NCI-H2107 treated with DMSO at 0.1 percent for 48 hours (cell line): ENCODE results near the gene G6PC1.
"Not testable (repeated sequence)": the region's sequence is repeated elsewhere in the genome, so short reads cannot be mapped to it uniquely, and the experiment has no call there.

ENCODE experiments used
- DNase-seq: peaks from one replicate; lab custom pipeline; 2025; ENCODE audit not compliant: unreplicated experiment; lab: John Stamatoyannopoulos, UW

The G6PC1 gene

DNA sequence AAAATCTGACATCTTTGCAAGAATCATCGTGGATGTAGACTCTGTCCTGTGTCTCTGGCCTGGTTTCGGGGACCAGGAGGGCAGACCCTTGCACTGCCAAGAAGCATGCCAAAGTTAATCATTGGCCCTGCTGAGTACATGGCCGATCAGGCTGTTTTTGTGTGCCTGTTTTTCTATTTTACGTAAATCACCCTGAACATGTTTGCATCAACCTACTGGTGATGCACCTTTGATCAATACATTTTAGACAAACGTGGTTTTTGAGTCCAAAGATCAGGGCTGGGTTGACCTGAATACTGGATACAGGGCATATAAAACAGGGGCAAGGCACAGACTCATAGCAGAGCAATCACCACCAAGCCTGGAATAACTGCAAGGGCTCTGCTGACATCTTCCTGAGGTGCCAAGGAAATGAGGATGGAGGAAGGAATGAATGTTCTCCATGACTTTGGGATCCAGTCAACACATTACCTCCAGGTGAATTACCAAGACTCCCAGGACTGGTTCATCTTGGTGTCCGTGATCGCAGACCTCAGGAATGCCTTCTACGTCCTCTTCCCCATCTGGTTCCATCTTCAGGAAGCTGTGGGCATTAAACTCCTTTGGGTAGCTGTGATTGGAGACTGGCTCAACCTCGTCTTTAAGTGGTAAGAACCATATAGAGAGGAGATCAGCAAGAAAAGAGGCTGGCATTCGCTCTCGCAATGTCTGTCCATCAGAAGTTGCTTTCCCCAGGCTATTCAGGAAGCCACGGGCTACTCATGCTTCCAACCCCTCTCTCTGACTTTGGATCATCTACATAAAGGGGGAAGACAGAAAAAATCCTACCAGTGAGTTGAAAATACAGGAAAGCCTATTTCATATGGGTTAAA lies at the start of gene G6PC1:
TSS of gene G6PC1 (plus strand) at position 340 of the 872 bp plus-strand sequence. CDS start at position 418, 78 bp downstream.
- DNase-seq, result no peak

DNA sequence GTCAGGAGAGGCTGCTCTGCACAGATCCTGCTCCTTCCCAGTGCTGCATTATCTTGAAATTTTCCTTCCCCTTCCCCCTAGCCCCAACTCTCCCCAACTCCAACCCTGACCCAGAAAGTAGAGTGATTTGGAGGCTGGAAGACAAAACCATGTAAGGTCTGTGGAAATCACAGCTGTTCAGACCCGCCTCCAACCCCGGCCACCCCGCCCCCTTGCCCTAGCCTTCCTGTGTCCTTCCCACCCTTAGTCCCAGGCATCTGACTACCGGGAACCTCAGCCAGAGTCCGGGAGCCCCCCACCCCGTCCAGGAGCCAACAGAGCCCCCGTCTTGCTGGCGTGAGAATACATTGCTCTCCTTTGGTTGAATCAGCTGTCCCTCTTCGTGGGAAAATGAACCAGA lies 49.6 kb upstream of the G6PC1 start, which contains the start of gene AOC3:
TSS of gene AOC3 (plus strand) at position 246 of the 400 bp plus-strand sequence. CDS start at position 391, 145 bp downstream.
- DNase-seq, result no peak

DNA sequence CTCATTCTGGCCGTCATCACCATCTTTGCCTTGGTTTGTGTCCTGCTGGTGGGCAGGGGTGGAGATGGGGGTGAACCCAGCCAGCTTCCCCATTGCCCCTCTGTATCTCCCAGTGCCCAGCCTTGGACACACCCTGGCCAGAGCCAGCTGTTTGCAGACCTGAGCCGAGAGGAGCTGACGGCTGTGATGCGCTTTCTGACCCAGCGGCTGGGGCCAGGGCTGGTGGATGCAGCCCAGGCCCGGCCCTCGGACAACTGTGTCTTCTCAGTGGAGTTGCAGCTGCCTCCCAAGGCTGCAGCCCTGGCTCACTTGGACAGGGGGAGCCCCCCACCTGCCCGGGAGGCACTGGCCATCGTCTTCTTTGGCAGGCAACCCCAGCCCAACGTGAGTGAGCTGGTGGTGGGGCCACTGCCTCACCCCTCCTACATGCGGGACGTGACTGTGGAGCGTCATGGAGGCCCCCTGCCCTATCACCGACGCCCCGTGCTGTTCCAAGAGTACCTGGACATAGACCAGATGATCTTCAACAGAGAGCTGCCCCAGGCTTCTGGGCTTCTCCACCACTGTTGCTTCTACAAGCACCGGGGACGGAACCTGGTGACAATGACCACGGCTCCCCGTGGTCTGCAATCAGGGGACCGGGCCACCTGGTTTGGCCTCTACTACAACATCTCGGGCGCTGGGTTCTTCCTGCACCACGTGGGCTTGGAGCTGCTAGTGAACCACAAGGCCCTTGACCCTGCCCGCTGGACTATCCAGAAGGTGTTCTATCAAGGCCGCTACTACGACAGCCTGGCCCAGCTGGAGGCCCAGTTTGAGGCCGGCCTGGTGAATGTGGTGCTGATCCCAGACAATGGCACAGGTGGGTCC lies 49.0 kb upstream of the G6PC1 start:
- DNase-seq, result not testable (repeated sequence)

DNA sequence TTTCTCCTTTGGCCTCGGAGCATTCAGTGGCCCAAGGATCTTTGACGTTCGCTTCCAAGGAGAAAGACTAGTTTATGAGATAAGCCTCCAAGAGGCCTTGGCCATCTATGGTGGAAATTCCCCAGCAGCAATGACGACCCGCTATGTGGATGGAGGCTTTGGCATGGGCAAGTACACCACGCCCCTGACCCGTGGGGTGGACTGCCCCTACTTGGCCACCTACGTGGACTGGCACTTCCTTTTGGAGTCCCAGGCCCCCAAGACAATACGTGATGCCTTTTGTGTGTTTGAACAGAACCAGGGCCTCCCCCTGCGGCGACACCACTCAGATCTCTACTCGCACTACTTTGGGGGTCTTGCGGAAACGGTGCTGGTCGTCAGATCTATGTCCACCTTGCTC lies 48.2 kb upstream of the G6PC1 start:
- DNase-seq, result no peak

DNA sequence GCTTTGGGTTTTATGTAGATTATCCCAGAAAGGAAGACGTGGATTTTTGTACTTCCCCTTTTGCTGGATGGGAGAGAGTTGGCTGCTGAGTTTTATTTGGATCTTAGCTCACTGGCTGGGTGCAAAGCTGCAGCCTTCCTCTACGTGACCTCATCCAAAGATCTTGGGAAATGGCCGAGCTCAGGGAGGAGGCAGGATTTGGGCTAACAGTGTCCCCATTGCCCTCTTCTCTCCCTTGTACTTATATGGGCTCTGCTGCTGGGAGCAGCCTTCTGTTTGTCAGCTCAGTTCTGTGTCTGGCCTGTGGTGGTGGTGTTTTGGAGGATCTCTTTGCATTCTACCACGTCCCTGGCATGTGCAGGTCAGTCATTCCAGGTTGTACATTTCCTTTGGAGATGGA lies 47.6 kb upstream of the G6PC1 start:
- no peak for DNase-seq

DNA sequence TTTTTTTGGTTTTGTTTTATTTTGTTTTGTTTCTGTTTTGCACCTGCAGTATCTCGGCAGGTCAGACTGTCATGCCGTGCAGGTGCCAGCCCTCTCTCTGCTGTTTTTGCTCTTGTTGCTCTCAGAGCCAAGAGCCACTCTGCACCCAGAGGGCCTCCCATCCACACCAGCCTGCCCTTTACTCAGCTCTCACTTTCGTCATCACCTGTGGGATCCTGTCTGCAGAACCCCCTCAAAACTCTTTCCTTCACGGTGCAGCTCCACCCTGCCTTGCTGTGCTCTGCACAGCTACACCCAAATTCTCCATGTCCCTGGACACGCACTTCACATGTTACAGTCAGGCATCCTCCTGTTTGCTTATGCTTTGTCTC lies 47.0 kb upstream of the G6PC1 start:
- no peak for DNase-seq

DNA sequence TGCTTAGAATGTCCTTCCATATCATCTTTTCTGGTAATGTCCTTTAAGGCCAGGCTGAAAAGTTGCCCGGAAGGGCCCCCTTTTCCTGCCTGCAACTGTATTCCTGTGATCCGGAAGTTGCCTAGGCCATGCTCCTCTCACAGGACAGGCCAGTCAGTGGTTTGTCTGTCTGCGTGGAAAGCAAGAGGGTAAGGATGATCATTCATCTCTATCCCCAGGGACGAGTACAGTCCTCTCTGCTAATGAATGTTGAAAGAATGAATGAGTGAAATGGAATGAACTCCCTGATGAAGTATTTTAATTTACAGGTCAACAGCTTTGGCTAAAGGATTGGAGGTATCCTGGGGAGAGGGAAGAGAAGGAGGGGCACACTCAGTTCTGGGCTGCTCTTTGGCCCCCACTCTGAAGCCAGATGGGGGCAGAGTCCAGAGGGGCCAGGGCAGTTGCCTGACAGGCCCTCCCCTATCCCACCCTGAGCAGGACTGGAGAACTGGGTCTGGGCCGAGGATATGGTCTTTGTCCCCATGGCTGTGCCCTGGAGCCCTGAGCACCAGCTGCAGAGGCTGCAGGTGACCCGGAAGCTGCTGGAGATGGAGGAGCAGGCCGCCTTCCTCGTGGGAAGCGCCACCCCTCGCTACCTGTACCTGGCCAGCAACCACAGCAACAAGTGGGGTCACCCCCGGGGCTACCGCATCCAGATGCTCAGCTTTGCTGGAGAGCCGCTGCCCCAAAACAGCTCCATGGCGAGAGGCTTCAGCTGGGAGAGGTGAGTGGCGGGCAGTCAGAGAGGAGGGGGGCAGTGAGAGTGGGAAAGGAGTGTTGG lies 46.4 kb upstream of the G6PC1 start:
- no peak for DNase-seq

DNA sequence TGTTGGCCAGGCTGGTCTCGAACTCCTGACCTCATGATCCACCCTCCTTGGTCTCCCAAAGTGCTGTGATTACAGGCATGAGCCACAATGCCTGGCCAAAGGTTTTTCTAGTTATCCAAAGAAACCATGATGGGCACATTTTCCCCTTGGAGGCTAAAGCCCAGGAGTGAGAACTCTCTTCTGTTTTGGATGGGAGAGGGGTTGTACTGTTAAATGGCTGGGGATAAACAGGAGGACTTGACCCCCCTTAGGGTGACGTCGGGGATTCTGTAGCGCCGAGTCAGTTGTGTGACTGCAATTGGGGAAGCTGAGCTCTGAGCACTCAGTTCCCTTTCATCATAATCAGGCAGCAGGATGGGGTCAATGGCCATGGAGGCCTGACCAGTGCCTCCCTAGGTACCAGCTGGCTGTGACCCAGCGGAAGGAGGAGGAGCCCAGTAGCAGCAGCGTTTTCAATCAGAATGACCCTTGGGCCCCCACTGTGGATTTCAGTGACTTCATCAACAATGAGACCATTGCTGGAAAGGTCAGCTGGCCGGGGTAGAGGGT lies 45.5 kb upstream of the G6PC1 start:
- no peak for DNase-seq

DNA sequence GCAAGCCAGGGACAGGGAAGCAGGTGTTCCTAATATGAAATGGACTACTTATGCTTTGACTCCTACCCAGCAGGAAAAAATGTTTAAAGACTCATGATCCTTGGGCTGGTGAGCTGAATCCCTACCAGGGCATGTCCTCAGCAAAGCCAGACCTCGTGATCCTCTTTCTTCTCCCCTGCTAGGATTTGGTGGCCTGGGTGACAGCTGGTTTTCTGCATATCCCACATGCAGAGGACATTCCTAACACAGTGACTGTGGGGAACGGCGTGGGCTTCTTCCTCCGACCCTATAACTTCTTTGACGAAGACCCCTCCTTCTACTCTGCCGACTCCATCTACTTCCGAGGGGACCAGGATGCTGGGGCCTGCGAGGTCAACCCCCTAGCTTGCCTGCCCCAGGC lies 44.5 kb upstream of the G6PC1 start:
- DNase-seq, result not testable (repeated sequence)

DNA sequence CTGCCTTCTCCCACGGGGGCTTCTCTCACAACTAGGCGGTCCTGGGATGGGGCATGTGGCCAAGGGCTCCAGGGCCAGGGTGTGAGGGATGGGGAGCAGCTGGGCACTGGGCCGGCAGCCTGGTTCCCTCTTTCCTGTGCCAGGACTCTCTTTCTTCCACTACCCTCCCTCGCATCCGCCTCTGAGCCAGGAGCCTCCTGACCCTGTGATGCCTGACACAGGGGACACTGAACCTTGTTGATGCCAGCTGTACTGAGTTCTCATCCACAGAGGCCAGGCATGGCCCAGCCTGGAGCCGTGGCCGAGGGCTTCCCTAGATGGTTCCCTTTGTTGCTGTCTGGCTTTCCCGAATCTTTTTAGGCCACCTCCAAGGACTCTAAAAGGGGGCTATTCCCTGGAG lies 44.1 kb upstream of the G6PC1 start:
- DNase-seq, result not testable (repeated sequence)

DNA sequence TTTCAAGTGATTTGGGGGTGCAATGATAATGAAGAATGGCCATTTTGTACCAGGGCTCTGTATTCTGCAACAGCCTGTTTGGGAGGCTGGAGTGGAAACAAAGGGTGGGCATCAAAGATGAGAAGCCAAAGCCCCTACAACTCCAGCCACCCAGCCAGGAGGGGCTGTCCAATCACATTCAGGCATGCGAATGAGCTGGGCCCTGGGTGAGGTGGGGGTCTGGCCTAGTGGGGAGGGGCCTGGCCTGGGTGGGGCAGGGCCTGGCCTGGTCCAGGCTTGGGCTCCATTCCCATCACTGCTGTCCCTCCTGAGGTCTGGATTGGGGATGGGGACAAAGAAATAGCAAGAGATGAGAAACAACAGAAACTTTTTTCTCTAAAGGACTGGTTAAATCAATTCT lies 43.2 kb upstream of the G6PC1 start:
- DNase-seq, result no peak

DNA sequence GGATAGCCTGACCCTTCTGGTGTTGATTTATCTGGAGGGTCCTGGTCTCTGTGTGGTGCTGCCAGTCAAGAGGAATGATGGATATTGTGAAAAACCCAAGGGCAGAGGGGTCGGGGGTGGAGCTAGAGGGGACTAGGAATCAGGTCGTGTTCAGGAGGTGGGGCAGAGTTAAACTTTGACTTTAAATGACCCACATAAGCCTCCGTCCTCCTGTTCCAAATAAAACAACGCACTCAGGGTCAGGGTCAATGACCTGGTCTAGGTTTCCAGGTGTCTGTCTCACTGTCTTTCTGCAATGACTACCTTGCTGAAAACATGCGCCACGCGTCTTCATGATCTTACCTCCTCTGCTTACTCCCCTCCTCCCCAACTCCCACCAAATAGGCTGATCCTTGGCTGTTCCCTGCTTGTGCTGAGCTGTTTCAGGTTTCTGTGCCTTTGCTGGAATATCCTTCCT lies 34.9 kb upstream of the G6PC1 start:
- no peak for DNase-seq

DNA sequence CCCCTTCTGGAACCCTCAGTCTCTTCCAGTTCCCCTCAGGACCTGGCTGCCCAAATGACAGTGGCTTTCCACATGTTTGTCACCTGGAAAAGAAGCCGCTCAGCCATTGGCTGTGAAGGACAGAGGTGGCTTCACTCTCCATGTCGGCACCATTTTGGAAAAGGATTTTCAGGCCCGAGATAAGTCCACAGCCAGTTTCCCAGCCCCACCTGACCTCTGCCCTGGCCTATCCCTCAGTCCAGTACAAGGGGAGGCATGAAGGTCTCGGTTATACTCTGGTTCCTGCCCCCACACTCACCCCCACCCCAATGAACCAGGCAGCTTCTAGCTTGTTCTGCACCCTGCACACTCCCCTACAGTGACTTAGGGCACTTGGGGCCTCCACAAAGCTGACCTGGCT lies 34.4 kb upstream of the G6PC1 start:
- DNase-seq, result no peak

DNA sequence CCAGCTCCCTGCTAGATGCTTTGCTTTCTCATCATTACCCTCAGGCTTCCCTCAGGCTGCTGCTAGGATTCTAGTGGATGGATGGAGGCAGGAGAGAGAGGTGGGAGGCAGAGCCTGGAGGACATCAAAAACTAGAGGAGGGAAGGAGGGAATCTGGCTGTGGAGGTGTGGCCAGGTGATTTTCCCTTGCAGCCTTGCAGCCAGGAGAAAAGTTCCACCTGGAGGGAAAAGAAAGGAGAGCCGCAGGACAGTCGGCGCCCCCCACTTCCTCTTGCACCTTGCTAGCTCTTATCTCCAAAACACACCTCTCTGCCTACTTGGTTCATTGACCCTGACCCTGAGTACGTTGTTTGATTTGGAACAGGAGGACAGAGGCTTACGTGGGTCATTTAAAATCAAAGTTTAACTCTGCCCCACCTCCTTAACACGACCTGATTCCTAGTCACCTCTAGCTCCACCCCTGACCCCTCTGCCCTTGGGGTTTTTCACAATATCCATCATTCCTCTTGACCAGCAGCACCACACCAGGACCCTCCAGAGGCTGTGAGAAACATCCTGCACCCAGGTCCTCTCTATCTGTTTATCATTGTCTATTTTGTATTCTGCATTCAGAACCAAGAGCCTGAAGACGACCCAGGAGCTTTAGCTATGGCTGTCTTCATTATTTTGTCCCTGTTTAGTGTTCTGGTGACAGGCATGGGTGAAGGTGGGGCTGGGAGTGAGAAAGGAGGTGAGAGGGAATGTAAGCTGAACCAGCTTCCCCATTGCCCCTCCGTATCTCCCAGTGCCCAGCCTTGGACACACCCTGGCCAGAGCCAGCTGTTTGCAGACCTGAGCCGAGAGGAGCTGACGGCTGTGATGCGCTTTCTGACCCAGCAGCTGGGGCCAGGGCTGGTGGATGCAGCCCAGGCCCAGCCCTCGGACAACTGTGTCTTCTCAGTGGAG lies 33.7 kb upstream of the G6PC1 start:
- DNase-seq, result no peak

DNA sequence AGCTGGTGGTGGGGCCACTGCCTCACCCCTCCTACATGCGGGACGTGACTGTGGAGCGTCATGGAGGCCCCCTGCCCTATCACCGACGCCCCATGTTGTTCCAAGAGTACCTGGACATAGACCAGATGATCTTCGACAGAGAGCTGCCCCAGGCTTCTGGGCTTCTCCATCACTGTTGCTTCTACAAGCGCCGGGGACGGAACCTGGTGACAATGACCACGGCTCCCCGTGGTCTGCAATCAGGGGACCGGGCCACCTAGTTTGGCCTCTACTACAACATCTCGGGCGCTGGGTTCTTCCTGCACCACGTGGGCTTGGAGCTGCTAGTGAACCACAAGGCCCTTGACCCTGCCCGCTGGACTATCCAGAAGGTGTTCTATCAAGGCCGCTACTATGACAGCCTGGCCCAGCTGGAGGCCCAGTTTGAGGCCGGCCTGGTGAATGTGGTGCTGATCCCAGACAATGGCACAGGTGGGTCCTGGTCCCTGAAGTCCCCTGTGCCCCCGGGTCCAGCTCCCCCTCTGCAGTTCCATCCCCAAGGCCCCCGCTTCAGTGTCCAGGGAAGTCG lies 32.8 kb upstream of the G6PC1 start:
- DNase-seq, result not testable (repeated sequence)

DNA sequence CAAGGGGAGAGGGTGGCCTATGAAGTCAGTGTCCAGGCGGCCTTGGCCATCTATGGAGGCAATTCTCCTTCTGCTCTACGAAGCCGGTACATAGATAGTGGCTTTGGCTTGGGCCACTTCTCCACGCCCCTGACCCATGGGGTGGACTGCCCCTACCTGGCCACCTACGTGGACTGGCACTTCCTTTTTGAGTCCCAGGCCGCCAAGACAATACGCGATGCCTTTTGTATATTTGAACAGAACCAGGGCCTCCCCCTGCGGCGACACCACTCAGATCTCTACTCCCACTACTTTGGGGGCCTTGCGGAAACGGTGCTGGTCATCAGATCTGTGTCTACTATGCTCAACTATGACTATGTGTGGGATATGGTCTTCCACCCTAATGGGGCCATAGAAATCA lies 32.3 kb upstream of the G6PC1 start:
- DNase-seq, result no peak

DNA sequence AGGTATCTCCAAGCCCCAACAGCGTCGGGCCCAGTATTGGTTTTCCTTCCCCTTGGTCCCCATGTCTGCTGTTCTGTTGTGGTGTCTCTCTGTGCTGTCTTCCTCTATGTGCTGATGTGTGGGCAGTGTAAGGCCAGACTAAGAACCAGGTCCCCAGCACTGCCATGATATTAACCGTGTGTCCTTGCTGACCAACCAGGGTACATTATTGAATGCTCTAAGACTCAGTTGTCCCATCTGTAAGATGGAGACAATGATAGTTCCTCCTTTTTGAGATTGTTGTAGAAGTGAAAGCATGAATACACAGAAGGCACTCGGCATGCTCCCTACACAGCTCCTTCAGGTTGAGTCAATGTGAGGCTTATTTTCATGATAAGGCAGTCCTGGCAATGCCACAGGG lies 29.0 kb upstream of the G6PC1 start:
- DNase-seq, result no peak

DNA sequence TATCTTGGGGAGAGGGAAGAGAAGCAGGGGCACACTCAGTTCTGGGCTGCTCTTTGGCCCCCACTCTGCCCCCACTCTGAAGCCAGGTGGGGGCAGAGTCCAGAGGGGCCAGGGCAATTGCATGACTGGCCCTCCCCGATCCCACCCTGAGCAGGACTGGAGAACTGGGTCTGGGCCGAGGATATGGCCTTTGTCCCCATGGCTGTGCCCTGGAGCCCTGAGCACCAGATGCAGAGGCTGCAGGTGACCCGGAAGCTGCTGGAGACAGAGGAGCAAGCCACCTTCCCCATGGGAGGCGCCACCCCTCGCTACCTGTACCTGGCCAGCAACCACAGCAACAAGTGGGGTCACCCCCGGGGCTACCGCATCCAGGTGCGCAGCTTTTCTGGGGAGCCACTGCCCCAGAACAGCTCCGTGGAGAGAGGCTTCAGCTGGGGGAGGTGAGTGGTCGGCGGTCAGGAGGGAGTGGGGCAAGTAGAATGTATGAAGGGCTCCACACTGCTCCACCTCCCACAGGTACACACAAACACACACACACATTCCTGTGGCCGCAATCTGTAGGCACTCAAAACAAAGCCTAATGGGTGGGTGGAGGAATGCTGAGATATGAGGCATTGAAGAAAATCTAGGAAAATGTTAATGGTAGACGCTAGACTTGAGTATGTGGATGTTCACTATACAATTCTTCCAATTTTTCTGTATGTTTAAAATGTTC lies 28.2 kb upstream of the G6PC1 start:
- DNase-seq, result no peak

DNA sequence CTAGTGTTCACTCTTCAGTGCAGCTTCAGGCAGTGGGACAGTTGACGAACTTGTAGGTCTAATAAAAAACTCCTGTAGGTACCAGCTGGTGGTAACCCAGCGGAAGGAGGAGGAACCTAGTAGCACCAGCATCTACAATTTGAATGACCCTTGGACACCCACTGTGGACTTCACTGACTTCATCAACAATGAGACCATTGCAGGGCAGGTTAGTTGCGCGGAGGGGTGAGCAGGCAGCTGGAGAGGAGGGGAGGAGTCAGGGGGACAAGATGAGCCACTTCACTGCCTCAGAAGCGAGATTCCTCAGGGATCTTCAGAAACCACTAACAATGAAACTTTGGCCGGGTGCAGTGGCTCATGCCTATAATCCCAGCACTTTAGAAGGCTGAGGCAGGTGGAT lies 27.3 kb upstream of the G6PC1 start:
- DNase-seq, result no peak
